GF-D8 (cell line): ENCODE data around the gene UXT.
"Not testable (repeated sequence)": the region's sequence is repeated elsewhere in the genome, so short reads cannot be mapped to it uniquely, and the experiment has no call there.

Experiments
- DNase-seq: peaks from one replicate; lab custom pipeline; 2025; lab: John Stamatoyannopoulos, UW

UXT gene

DNA sequence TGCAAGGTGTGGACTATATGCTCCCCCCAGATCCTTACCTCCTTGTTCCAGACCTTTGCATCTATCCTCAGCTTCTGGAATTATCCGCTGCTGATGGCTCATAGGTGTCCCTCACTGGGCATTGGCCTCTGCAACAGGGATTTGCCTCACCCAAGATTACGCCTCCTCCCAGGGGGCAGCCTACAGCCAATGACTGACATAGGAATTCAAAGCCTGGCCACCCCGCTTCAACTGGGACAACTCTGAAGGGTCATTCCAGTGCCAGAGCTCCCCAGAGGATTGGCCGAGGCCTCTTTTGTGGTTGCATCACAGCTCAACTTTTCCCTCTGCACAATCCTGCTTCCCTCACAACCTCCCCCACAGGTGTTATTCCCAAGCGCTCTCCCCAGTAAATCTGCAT, 44.4 kb downstream of the UXT start:
- DNase-seq, result no peak

DNA sequence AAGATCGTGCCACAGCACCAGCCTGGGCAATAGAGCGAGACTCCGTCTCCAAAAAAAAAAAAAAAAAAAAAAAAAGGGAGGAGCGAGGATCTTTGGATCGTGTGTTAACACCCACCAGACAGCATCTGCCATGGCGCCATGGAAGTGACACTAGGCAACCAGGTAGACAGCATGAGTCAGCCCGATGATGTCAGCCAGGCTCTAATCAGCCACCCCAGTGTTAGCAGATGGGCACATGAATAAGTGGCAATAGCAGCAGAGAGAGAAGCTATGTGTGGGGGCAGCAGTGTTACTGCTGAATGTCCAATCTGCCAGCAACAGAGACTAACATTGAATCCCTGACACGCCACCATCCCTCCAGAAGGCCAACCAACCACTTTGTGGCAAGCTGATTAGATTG, 45.9 kb downstream of the UXT start:
- no peak for DNase-seq

DNA sequence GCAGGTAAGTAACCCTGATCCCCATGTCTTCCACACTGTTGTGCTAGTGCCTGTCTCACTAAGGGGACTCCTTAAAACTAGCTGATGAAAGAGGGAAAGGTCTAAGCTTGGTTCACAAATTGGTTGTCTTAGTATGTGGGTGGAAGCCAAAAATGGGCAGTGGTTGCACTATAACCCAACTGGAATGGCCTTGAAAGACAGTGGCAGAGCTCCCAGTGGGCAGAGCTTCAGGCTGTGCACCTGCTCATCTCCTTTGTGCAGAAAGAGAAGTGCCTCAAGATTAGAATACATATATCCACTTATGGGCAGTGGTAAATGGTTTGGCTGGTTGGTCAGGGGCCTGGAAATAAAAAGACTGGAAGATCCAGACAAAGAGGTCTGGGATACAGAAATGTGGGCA, 46.6 kb downstream of the UXT start:
- DNase-seq, result no peak

DNA sequence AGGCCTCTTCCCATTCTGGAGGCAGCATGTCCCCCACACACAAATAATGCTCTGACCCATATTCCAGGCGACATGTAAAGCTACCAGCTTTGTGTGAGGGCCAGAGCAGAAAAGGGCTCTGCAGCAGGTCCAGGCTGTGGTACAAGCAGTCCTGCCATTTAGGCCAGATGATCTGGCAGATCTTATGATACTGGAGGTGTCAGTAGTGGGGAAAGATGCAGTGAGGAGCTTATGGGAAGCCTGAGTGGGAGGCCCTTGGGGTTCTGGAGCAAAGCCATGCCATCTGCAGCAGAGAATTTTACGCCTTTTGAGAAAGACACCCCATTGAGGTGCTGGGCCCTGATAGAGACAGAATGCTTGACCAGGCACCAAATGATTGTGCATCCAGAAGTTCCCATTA, 47.1 kb downstream of the UXT start:
- DNase-seq, result no peak

DNA sequence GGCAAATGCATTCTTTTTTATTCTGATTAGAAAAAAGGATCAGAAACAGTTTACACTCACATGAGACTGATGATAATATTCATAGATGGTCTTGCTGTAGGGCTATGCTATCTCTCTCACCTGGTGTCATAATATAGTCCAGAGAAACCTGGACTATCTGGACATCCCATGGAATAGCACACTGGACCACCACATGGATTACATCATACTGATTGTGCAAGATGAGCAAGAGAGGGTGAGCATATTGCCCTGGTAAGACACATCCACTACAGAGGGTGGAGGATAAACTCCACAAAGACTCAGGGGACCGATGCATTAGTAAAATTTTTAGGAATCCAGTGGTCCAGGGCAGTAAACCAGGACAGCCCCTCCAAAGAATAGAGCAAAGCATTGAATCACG, 47.5 kb downstream of the UXT start:
- DNase-seq, result no peak

DNA sequence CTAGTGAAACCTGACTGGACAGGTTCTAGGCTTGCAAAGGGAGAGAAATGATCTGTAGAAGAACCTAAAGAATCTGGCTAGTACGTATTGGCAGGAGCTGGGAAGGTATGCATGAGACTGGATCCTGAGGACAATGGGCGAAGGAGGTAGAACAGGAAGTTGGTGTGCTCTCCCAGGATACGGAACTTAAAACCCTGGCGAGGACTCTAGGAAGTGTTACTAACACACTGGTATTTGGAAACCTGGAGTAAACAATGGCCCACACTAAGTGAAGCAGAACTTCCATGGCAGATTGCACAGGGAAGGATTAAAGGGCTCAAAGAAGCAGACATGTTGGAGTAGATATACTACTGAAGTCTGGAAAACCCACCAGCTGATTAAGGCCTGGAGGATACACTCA, 48.5 kb downstream of the UXT start:
- no peak for DNase-seq

DNA sequence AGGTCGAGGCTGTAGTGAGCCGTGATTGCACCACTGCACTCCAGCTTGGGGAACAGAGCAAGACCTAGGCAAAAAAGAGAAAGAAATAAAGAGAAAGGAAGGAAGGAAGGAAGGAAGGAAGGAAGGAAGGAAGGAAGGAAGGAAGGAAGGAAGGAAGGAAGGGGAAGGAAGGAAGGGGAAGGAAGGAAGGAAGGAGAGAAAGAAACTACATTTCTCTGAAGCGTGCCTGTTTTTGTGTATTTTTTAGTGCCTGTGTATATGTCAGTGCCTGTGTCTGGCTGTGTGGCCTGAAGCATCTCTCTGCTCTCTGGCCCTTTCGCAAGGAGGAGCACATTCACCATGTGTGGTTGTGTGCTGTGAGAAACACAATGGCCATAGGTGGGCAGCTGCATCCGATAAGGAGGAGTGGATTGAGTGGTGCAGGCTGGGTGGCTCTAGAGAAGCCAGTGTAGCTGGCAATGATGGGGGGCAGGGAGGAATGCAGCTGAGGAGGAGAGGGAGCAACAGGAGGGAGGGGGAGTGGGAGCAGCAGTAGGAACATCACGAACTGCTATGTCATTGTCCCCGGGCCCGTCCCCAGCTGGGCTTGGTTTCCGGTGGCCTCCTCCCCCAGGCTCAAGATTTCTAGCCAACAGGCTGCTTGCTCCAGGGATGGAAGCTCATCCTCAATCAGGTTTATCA, 50.7 kb downstream of the UXT start:
- DNase-seq, result no peak

DNA sequence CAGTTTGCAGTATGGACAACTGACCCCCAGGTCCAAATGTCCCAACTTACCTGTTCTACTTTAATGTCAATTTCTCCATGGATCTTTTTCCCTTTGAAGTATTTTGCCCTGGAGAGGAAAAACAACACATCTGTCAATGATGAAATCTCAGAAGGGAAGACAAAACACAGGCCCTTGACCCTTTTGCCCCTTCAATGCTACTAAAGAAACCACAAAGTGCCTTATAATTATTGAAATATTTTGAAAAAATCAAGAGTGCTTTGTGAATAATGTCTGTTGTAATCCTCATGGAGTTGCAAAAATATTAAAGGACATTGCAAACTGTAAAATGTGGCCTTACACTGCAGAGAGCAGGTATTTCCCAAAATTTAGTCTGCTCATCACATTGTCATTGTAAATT, 51.9 kb downstream of the UXT start:
- DNase-seq, result no peak

DNA sequence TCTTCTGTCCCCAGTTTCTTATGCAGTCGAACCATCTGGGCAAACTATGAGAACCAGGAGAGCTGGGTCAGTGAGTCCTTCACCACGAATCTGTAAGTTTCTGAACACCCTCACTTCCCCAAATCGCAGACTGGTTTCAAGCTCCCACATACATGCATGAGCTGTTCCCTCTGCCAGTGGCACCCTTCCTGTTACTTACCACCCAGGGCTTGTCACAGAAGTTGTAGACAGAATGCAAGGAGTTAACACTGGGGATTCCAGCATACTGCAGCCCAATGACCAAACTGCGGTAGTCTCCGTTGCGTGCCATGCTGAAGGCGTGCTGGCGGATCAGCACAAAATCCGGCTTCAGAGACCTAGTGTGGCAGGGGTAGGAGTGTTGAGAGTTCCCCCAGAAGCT, 54.0 kb downstream of the UXT start:
- DNase-seq, result no peak

DNA sequence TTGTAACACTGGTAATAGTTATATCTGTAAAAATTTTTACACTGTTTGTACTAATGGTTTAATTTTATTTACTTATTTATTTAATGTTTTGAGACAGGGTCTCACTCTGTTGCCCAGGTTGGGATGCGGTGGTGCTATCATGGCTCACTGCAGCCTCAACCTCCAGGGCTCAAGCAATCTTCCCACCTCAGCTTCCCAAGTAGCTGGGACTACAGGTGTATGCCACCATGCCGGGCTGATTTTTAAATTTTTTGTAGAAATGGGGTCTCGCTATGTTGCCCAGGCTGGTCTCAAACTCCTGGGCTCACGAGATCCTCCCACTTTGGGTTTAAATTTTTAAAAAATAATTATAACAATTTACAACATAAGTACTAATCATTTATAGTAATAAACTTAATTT, 55.9 kb downstream of the UXT start:
- DNase-seq, result not testable (repeated sequence)
